GM18870 (cell line): ENCODE data around the gene GJB2.
"Not testable (repeated sequence)": the region's sequence is repeated elsewhere in the genome, so short reads cannot be mapped to it uniquely, and the experiment has no call there.

Experiments used
- ATAC-seq: cut with Tn5 transposase; IDR thresholded peaks from one replicate; pipeline ENCODE4 v1.9.1; 2021; ENCODE audit warnings: moderate library complexity; ENCODE audit not compliant: unreplicated experiment

The GJB2 gene

DNA sequence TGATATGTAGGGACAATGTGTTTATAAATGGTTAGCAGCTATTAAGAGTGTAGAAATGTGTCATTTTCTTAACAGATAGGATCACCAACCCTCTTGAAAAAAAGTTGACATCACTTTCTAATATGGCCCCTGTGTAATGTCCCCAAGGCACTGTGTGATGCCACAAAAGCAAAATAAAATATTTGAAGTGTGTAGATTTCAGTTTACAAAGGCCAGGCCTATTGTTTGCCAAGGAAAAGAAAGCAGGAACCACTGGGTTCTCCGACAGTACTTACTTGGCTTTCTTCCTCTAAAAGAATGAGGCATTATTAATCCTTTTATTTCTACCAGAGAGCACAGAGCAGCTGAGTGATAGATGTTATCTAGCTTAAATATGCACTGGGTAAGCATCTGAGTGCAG lies 21.4 kb downstream of the GJB2 start:
- ATAC-seq, result no peak

DNA sequence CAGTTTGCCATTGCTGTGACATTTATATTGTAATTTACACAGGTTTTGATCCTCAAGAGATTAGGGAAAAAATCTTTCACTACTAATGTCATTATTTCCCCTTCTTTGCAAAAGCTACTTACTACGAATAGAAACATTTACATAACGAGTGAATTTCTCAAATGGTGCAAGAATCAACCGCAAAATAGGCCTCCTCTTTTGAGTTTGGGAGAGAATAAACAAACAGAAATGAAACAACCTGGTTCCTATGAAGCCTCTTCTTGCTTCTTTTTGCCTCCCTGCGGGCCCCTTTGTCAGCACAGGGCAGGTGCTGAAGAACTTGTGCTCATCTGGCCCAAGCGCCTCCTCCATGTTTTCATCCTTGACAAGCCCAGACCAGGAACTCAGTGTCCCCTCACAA lies 21.8 kb downstream of the GJB2 start:
- no peak for ATAC-seq

DNA sequence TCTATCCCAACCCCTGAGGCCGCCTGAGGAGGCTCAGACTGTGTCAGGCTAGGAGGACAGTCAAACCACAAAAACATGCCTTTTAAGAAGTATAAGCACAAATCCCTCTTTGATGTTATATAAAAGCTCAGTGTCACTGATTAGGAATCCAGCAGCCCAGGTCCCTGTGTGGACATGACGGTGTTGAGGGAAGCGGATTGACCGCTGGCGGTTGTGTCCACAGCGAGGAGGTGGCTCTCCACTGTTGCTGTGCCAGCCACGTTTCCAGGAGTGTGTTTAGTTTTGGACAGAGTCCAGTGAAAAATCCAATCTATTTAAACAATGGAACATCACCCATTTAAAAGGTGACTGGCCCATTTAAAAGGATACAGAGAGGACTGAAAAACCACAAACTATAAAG lies 24.3 kb downstream of the GJB2 start:
- no peak for ATAC-seq

DNA sequence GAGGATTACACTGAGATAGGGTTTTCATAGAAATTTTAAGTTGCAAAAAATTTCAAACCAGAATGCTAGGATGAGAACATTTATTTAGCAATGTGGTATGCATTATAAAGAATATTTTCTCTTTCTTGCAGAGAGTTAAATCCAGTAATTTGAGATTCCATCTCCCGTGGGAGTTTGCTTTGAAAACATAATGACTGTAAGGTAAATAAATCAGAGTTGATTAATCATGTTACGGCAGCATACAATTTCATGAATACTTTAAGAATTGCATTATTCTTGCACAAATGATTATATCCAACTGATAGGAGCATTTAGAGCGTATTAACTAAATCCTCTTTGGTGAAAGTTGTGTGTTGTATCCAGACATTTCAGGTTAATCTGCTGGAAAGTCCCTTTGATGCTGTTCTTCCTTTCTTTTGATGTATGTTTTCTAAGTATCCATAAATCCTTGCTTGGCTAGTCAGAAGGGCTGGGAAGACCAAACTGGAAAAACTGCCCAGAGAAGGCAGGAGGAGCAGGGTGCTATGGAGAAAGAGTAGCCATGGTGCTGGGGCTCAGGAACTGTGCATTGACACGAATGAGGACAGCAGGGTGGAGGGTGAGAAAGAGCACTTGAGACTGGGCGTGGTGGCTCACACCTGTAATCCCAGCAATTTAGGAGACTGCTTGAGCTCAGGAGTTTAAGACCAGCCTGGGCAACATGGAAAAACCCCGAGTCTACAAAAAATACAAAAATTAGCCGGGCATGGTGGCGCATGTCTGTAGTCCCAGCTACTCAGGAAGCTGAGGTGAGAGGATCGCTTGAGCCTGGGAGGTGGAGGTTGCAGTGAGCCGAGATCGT lies 27.1 kb downstream of the GJB2 start:
- no peak for ATAC-seq

DNA sequence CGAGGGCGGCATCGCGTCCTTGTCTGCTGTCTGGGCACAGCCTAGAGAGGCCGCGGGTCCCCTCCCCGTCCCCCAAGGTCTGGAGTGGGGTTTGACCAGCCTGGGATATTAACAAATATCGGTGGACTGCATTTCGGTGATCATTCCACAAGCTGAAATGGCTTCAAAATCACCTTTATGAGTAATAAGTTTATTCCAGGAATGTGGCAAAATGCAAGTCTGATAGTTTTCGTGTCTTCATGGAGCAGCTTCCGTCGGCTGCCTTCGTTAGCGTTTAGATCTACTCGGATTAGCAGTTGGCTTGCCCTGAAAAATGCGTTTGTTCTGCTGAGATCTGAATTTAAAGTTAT lies 30.8 kb downstream of the GJB2 start:
- no peak for ATAC-seq

DNA sequence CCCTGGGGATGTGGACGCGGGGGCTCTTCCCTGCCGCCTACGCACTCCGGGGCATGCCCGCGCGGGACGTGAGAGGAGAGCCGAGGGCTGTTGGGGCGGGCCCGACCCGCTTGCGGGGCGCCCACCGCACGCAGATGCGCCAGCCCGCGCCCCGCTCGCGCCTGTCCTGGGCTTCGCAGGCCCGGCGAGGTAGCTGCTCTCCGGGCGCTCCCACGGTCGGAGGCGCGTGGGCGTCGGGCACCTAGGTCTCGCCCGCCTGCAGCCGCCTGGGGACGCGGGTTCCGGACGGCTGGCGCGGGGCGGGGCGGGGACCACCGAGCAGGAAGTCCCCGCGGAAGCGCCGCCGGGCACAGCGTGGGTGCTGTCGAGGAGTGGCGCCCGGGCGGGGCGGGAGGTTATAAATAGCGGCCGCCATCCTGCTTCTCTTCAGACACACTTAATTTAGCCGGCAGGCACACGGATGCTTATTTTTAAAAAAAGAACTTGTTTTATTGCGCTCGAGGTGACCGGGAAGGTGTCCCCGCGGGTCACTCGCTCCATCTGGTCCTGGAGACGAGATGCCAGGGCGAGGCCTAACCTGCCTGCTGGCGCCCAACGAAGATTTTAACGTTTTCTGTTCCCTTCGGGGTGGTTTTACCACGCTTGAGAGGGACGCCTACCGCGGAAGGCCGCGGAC lies 31.3 kb downstream of the GJB2 start:
- peak; percentile 41 for ATAC-seq

DNA sequence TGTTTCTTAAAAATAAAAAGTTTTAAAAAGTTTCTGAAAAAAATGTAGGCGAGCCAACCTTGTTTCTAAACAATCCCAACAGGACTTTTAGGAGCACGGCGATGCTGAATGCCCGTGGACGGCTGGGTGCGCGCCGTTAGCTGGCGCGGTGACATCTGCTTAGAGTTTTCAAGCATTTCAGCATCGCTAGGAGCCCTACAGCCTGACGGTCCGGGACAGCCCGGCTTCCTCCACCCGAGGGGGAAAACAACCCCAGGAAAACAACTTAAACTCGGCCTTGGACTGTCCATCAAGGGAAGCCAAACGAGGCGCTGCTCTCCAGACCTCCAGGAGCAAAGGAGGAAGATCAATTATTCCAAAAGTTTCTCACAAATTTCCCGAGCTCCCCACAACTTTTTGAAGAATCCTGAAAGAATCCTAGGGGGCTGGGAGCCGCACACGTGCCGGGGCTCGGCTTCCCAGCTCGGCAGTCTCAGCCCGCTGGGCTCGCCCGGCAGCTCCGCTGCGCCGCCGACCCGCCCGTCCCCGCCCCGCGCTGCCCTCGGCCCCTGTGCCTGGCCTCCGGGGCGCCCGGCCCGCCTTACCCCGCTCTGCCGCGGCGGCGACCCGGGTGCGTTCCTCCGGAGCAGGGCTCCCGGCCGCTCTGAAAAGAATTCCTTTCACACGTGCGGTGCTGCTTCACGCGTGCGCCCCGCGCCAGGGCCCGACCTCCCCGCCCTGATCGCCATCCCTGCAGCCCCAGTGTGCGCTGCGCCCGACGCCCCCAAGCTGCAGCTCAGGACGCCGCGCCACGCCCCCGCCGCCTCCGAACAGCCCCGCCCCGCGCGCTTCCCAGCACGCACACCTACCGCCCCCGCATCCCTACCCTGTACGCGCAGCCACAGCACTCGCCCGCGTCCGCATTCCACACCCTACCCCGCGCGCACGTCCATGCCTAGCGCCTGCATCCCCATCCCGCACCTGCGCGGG lies 32.1 kb downstream of the GJB2 start, which contains the start of gene GJA3:
GJA3 (minus strand) TSS at position 747 of the 969 bp plus-strand sequence. CDS start 17,764 bp downstream, outside the sequence.
- ATAC-seq, result peak; percentile 30

DNA sequence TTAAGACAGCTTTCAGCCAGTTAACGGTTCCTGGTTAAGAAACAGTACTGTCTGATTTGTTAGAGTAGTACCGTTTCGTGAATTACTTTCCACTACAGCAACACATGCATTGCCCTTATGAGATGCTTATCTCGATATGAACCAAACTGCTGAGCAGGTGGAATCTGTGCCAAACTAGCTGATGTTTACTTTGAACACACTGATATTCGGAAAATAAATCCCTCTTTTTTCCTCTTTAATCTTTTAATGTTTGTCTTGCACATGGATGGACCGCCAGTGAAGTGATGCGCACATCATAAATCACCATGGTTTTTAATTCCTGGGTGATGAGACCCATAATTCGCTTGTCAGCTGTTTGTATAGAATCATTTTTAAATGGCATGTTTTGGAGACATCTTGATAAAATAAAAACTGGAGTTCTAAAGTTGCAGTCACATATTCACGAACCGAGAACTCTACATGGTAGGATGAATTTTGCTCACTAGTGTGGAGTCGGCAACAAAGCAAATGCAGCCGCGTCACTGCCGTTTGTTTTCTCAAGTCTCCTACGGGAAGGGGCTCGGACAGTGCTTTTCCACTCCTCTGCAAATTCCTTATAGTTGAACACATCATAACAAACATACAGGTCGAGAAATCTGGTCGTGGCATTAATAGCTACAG lies 33.0 kb downstream of the GJB2 start:
- no peak for ATAC-seq

DNA sequence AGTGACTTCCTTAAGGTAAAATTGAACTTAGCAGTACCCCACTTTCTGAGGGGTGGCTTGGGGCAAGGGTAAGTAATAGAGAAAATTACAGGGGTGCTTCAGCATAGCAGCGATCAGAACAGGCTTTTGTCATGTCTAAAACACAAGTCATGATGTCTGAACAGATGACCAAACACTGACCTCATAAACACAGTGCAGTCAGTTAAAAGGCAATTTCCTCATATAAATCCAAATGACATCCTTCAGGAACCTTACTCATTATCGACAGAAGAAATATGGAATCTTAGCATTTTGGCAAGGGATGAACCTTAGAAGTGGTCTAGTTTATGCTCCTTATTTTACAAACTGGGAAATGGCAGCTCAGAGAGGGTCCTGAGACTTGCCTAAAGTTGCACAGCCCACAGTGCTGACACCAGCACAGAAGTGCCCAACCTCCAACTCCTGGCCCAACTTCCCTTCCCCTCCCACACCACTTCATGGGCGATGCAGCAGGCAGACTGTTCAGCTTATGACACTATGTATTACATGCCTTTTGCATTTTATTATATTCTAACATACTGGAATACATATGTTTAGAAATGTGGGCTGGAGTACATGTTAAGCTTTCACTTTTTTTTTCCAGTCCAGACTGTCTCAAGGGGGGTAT lies 35.5 kb downstream of the GJB2 start:
- no peak for ATAC-seq

DNA sequence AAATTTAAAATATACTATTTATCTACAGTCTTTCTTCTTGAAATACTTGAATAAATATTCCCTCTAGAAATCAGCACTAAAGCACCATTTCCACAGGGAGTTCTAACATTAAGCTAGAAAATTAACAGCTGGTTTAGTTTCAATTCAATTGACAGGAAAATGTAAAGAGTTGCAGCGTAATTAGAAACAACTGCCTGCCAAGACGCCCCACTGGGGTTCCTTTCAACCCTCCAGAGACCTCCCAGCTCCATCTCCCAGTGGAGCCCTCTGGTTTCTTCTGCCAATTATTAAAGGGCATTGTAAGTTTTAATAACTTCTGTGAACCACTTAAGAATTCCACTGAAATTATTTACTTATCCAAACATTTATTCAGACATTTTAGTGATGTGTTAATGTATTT lies 36.0 kb downstream of the GJB2 start:
- no peak for ATAC-seq

DNA sequence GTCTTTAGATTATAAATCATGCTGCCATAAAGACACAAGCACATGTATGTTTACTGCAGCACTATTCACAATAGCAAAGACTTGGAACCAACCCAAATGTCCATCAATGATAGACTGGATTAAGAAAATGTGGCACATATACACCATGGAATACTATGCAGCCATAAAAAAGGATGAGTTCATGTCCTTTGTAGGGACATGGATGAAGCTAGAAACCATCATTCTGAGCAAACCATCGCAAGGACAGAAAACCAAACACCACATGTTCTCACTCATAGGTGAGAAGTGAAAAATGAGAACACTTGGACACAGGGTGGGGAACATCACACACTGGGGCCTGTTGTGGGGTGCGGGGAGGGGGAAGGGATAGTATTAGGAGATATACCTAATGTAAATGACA lies 39.4 kb downstream of the GJB2 start:
- ATAC-seq, result not testable (repeated sequence)

DNA sequence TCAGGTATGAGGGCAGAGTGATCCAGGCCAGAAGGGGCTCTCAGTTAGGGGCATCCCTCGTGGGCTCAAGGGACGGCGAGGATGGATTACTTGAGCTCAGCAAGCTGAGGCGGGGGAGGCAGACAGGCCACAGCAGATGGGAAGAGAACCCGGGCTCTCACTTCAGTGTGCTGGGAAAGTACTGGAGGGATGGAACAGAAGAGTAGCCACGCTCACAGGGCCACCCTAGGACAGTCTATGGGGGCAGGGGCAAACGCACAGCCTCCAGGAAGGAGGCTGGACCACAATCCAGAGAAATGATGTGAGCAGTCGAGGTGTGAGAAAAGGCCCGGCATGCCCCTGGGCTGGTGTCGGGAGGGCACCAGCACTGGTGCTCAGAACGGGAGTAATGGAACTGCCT lies 41.1 kb downstream of the GJB2 start:
- no peak for ATAC-seq

DNA sequence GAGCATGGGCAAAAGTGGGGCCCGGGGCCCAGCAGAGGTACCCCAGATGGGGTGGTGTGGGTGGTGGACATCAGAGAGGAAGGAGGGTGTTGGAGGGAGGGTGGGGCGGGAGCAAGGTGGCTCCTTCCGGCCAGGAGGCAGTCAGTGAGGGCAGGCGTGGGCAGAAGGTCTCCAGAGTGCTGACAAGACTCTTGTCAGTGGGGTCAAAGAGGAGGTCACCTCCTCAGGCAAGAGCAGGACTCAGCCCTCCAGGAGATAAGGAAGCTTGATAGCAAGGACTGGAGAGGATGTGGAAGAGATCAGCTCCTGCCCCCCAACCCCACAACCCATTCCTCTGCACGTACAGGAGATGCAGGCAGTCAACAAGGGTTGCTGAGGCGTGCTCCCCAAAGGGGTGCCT lies 41.7 kb downstream of the GJB2 start:
- ATAC-seq, result no peak

DNA sequence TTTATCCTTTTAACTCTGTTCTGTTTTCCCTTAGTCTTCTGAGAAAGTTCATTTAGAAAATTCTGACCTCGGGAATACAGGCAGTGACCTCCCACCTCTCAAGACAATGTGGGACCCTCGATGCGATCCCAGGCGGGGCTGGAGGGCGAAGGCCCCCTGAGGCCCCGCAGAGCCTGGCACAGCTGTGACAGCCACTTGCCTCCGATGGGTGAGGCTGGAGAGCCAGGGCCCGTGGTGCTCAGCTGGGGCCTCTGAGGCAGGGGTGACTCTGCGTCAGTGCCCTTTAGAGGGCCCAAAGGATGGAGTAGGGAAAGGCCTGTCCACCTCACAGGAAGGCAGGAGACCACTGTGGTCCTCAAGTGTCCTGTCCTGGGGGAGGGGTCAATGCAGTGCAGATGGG lies 42.2 kb downstream of the GJB2 start:
- ATAC-seq, result no peak

DNA sequence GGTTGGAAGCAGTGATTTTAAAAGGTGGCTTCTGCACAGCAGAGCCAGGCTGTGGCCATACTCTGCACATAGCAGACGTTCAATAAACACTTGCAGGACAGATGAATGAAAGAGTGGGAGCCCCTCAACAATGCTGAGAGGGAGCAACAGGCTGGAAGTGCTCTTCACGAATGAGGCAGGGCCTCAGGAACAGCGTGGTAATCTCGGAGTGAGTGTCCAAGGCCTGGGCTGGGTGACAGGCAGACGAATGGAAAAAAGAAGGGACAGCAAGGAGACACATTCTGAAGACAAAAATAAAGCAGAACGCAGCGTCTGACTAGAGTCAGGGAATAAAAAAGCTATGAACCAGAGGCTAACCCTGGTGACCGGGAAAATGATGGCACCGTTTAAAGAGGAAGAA lies 43.0 kb downstream of the GJB2 start:
- no peak for ATAC-seq

DNA sequence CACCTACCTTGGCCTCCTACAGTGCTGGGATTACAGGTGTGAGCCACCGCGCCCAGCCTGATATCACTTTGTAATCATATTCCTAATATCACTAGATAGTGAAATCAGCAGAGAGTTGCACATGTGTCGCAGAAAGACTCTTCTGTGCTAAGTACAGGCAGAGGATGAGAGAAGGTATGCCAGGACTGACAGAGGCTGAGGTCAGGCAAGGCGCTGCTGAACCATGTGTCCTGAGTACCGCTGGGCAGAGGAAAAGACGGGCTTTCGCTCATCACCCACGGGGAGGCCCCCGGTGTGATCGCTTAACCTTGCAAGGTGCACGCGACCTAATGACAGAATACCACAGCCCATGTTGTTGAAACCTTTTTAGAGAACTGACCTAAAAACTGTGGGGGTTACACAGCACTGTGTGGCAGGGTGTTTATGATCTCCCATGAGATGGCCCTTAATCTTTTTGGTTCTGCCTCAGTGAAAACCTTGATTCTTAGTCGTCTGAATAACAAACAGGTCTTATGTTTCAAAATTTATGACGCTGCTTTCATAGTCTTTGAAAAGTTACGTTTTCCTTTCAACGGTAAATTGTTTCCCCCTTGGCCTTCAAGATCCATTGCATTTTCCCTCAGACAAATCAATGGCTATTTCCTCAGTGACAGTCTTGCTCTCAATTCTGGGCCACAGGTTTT lies 44.1 kb downstream of the GJB2 start:
- no peak for ATAC-seq

DNA sequence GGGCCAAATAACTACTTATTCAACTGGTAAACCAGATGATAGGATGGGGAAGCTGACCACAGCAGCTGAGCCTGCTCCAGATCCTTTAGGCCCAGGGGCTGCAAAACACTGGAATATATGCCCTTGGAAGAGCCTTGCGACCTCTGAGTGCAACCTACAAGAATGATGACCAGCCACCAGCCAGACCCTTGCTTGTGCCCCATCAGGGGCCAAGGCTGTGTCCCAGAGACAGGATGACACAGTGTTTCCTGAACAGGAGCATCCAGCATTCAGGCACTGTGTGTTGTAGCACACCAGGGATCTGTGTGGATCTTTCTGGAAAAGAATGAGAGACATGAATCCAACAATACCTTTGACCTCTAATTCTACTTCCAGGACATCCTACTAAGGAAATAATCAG lies 46.4 kb downstream of the GJB2 start:
- ATAC-seq, result no peak

DNA sequence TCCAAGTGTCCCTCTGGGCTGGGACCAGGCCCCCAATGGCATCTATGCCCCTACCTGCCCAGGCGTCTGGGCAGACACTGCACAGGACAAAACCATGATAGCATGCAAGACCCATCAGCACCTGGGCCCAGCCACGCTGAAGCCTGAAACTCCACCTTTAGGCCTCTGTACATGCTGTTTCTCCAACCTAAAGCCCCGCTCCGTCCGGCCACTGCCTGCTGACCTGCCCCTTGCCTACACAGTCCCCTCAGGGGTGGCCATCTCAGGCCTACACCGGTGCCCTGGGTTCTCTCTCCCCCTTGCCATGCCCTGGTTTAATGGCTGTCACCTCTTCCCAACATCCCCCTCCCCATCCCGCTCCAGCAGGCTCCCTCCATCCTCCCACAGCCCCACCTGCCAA lies 47.2 kb downstream of the GJB2 start:
- no peak for ATAC-seq

DNA sequence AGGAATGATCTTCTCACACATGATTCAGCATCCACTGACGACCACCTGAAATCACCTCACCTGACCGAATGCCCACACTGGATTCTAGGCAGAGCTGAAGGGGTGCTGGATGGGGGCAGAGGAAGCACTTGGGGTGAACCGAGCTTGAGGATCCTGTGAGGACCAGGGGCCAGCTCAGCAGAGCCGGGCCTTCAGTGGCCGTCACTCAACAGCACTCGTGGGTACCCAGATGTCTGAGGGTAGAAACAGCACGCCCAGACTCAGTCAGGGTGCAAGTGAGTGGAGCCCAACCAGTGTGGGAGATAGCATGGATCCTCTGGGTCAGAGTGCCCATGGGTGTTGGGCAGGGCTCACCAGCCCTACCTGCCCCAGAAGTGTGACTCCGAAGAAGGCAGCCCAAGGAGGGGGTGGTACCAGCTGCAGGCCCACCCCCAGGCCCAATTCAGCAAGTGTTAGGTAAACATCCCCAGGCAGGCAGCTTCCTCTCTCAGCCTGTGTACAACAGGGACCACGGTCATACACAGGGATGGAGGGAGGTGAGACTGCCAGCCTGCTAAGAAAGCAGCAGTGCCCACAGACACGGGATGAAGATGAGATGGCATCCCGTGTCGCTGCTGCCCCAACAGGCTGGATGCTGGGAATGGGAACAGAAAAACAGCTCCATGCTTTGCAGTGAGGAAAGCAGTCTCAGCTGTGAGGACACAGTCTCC lies 48.4 kb downstream of the GJB2 start:
- no peak for ATAC-seq
